Endothelial cell of umbilical vein (primary cell): ENCODE measurements around the gene ZDHHC3. TPM values are rescaled to one million over a fixed set of nuclear protein-coding genes. Genes with fewer than 3 reads are reported as not detected.

ENCODE experiments used
- BruUV-seq: library from RNA; stranded (reverse); fragments of 400-500 nt; replicated peaks from 2 replicates; lab custom pipeline; 2021; lab: Mats Ljungman, UMichigan
- CTCF ChIA-PET: fragments of 300-600, 350-600 bp; sonication (Branson Sonifier 250); formaldehyde crosslinking; loops from one replicate; lab custom pipeline; 2021; ENCODE audit warnings: antibody characterized with exemption, inconsistent platforms; lab: Charles Lee
- POLR2A ChIA-PET: fragments of 300-600, 350-600 bp; sonication (Branson Sonifier 250); formaldehyde crosslinking; loops from one replicate; lab custom pipeline; 2021; ENCODE audit warnings: antibody characterized with exemption, inconsistent platforms; lab: Charles Lee
- DNase-seq: peaks from one replicate; pipeline ENCODE4 v3.0.0-alpha.2; 2011; ENCODE audit warnings: low read depth, low spot score
- FAIRE-seq: peaks from 2 replicates; lab custom pipeline; 2011; peaks lifted over from hg19 to GRCh38; lab: Jason Lieb, UNC
- H2AFZ ChIP-seq: 2 replicates; pipeline ENCODE4 v1.6.0; 2012; ENCODE audit warnings: low read depth, low read length, control low read depth, inconsistent platforms
- H3K27ac ChIP-seq: 2 replicates; pipeline ENCODE4 v1.5.1; 2011; ENCODE audit warnings: low read depth, mild to moderate bottlenecking, control low read depth, low read length, moderate library complexity; ENCODE audit not compliant: insufficient read depth
- H3K27me3 ChIP-seq, 2 experiments: 2 replicates each; pipeline versions ENCODE4 v1.6.0 to v1.6.1; 2011; ENCODE audit warnings: low read length in 2 of 2, mixed read lengths in 1 of 2; ENCODE audit not compliant: control insufficient read depth in 2 of 2, insufficient read depth in 2 of 2
- H3K36me3 ChIP-seq, 2 experiments: 2 replicates in 1 of 2; 3 replicates in 1 of 2; pipeline ENCODE4 v1.5.1; 2011; ENCODE audit warnings: low read length in 2 of 2, mild to moderate bottlenecking in 1 of 2, moderate library complexity in 1 of 2; ENCODE audit not compliant: control insufficient read depth in 2 of 2, insufficient read depth in 2 of 2; ENCODE audit errors: extremely low read depth in 1 of 2
- H3K4me1 ChIP-seq: 3 replicates; pipeline ENCODE4 v1.5.1; 2011; ENCODE audit warnings: mild to moderate bottlenecking, low read length; ENCODE audit not compliant: control insufficient read depth, insufficient read depth; ENCODE audit errors: extremely low read depth
- H3K4me2 ChIP-seq: 2 replicates; pipeline ENCODE4 v1.6.1; 2011; ENCODE audit warnings: low read length, control low read depth, mixed read lengths; ENCODE audit not compliant: insufficient read depth
- H3K4me3 ChIP-seq, 3 experiments: fragments of 200-600 bp in 1 of 3; sonication (generic), shearing (Covaris generic) in 1 of 3; replicated peaks in 1 of 3; 2 replicates each; pipeline ENCODE4 v1.5.1; 2011 to 2016; ENCODE audit warnings: control low read depth in 3 of 3, low read length in 3 of 3, mild to moderate bottlenecking in 2 of 3, inconsistent platforms in 1 of 3, low read depth in 1 of 3, moderate library complexity in 1 of 3; ENCODE audit not compliant: insufficient read depth in 1 of 3
- H3K79me2 ChIP-seq: 2 replicates; pipeline ENCODE4 v1.6.0; 2012; ENCODE audit warnings: low read length, inconsistent platforms; ENCODE audit not compliant: control insufficient read depth, insufficient read depth
- H3K9ac ChIP-seq: replicated peaks from 2 replicates; pipeline ENCODE3; 2011; ENCODE audit warnings: low read length, control low read depth; ENCODE audit not compliant: insufficient read depth; ENCODE audit errors: extremely low read depth
- H3K9me1 ChIP-seq: replicated peaks from 3 replicates; pipeline ENCODE4 v1.6.0; 2011; ENCODE audit warnings: mild to moderate bottlenecking, low read length; ENCODE audit not compliant: control insufficient read depth, insufficient read depth; ENCODE audit errors: extremely low read depth
- H3K9me3 ChIP-seq: replicated peaks from 2 replicates; pipeline ENCODE4 v1.5.1; 2012; ENCODE audit warnings: low read length, inconsistent platforms; ENCODE audit not compliant: control insufficient read depth, insufficient read depth
- H4K20me1 ChIP-seq: replicated peaks from 2 replicates; pipeline ENCODE3; 2011; ENCODE audit warnings: mild to moderate bottlenecking, low read length; ENCODE audit not compliant: control insufficient read depth, insufficient read depth; ENCODE audit errors: extremely low read depth
- FOS ChIP-seq: IDR thresholded peaks from 2 replicates; pipeline ENCODE4 v1.6.1; 2011; ENCODE audit warnings: mild to moderate bottlenecking, low read length, moderate library complexity, borderline replicate concordance; ENCODE audit not compliant: insufficient read depth
- JUN ChIP-seq: IDR thresholded peaks from 2 replicates; pipeline ENCODE4 v1.6.1; 2011; ENCODE audit warnings: borderline replicate concordance, low read depth; ENCODE audit not compliant: insufficient read length, insufficient read depth
- POLR2A ChIP-seq: IDR thresholded peaks from 2 replicates; pipeline ENCODE4 v1.6.1; 2012; ENCODE audit warnings: low read depth, mild to moderate bottlenecking, control low read depth, low read length
- POLR2AphosphoS5 ChIP-seq: IDR thresholded peaks from 2 replicates; pipeline ENCODE4 v1.6.1; 2012; ENCODE audit warnings: low read depth, mild to moderate bottlenecking, control low read depth, low read length, moderate library complexity; ENCODE audit not compliant: insufficient read depth
- dilution Hi-C: fragments of 300-500 bp; cut with MboI; formaldehyde crosslinking; loops from one replicate; pipeline ENCODE4 v1.15.0; 2019; ENCODE audit warnings: low sequenced_read_pairs; ENCODE audit not compliant: extremely low pct_ligation_motif_present
- intact Hi-C: fragments of 100-400 bp; cut with micrococcal nuclease; formaldehyde crosslinking; loops from one replicate; pipeline ENCODE4 v1.10.0; 2022
- polyA plus RNA-seq, 4 experiments: library from polyadenylated mRNA; depleted of rRNA in 3 of 4; stranded (reverse) in 3 of 4; unstranded in 1 of 4; fragments of >200 nt; gene quantifications; 2 replicates each; pipeline versions ENCODE4 v1.2.1 to v1.2.3, GENCODE V29; 2011 to 2012; ENCODE audit warnings: missing spikeins in 1 of 4
- total RNA-seq: library from RNA; stranded (reverse); gene quantifications from 2 replicates; pipeline ENCODE4 v1.2.3, GENCODE V29; 2021

Gene ZDHHC3
- total and polyA plus RNA-seq, 2 donors (not counting 3 experiments of a cell fraction or from before 2014, with no cell fraction given): 62.4 to 97.1 TPM

DNA sequence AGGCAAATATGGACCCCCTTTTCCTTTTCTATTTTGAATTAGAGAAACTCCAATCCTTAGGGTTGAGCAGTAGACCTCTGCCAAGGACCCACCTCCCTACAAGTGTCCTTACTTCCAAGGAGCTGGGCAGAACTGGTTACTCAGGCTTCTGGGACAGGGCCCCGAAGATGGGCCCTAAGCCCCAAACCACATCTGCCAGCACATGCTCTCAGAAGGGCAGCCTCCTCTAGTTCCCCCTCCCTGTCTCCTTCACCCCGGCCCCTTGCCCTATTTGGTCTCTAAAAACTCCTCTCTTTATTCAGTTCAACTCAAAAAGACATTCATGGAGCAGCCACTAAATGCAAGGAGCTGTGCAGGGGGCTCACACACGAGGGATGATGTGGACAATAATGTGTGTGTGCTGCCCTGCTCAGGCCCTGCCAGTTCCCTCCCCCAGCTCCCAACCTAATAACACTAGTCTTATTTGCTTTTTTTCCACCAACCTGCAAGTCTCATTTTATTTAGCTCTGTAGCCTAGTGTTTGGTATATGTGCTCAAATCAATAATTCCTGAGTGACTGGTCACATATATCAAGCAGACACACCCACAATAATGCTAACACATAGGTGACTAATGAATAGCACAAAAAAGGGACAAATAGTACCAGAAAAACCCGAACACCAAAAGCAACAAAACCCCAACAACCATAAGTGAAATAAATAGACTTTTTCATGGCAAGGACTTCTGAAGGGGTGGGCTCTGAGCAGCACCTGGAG is 12.2 kb downstream of the ZDHHC3 start:
- Histone ChIP-seq H3K4me3 (no peak overlapping the region), H3K9me3 (no peaks in the 10 kb centered on the region), H2AFZ (no peak overlapping the region), H3K4me1 (peaks cover 3% of the 10 kb centered on the region), H3K9ac (no peak overlapping the region), H4K20me1 (no peaks in the 10 kb centered on the region), H3K79me2 (peaks cover 29% of the 10 kb centered on the region), H3K27me3 (no peaks in the 10 kb centered on the region), H3K36me3 (no peaks in the 10 kb centered on the region), H3K9me1 (no peaks in the 10 kb centered on the region), H3K27ac (no peak overlapping the region), H3K4me2 (no peak overlapping the region)
- intact Hi-C loops (no loop called here), dilution Hi-C loops (no loop called here)
- no peak for DNase-seq
- no TSS peak for BruUV-seq
- TF ChIP-seq JUN: no peak
- no peak for FAIRE-seq
- POLR2A ChIA-PET: interaction anchor here (0.9 kb wide), 1 partner anchor 996 kb away, joined by 3 read pairs; no protein-coding TSS in a partner anchor
- CTCF ChIA-PET: interaction anchor here (1.1 kb wide), 1 partner anchor 9 kb away, joined by 3 read pairs; no protein-coding TSS in a partner anchor

DNA sequence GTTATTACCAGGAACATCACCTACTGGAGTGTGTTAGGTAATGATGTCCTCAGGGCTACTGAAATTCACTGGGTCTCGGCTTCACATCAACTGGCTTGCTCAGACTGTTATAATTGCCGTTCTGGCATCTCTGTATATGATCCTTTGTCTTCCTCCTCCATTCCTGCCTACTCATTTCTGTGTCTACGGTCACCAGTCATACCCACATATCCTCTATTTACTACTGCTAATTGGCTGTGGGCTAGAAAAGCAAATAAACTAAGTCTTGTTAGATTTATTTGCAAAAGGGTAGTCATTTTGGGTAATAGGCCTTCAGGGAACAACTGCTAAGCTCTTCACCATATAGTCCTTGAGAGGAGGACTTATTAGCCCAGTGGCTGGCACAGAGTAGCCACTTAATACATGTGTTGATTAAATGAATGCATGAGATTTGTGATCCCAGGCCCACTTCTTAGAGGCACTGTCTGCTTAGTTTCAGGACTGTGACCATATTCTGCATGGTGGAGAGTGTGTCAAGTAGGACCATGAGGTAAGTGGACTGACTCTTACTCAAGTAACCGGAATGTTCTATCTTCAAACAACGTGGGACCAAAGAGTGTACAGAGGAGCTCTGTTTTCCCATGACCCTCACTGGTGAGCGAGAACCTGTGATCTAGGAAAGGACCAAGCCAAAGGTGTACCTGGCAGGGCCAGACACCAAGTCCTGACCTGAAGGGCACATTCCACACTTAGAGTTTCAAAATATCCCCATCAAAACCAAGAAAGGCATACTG is 13.2 kb downstream of the ZDHHC3 start:
- no peaks in the 10 kb centered on the region for H4K20me1 ChIP-seq
- H3K4me3 ChIP-seq: no peak overlapping the region
- H3K27ac ChIP-seq: no peak overlapping the region
- TF ChIP-seq FOS (no peak), POLR2A (no peak), POLR2AphosphoS5 (no peak), JUN (no peak)
- H3K4me2 ChIP-seq: no peak overlapping the region
- peaks cover 3% of the 10 kb centered on the region for H3K4me1 ChIP-seq
- BruUV-seq: no TSS peak
- DNase-seq (no peak), FAIRE-seq (no peak)
- H3K9me3 ChIP-seq: no peaks in the 10 kb centered on the region
- H3K9me1 ChIP-seq: no peaks in the 10 kb centered on the region
- H3K27me3 ChIP-seq: no peaks in the 10 kb centered on the region
- intact Hi-C loops (no loop called here), dilution Hi-C loops (no loop called here)
- no peak overlapping the region for H3K9ac ChIP-seq
- H2AFZ ChIP-seq: no peak overlapping the region
- ChIA-PET POLR2A (interaction anchor here (0.9 kb wide), 1 partner anchor 997 kb away, joined by 3 read pairs; no protein-coding TSS in a partner anchor), CTCF (interaction anchor here (1.1 kb wide), 1 partner anchor 8 kb away, joined by 3 read pairs; no protein-coding TSS in a partner anchor)
- peaks cover 29% of the 10 kb centered on the region for H3K79me2 ChIP-seq
- H3K36me3 ChIP-seq: peaks cover 0 to 2% of the 10 kb centered on the region in 2 experiments
